ES-I3 (cell line): ENCODE results near the gene ESRRG.
"Not testable (repeated sequence)": the region's sequence is repeated elsewhere in the genome, so short reads cannot be mapped to it uniquely, and the experiment has no call there.

Source experiments
- H3K36me3 ChIP-seq: 2 replicates; pipeline ENCODE4 v1.6.1; 2013; ENCODE audit warnings: mild to moderate bottlenecking, low read length, control low read depth, moderate library complexity; ENCODE audit not compliant: insufficient read depth
- H3K4me1 ChIP-seq: 2 replicates; pipeline ENCODE4 v1.6.1; 2013; ENCODE audit warnings: mild to moderate bottlenecking, control low read depth, low read length; ENCODE audit not compliant: insufficient read depth
- H3K9ac ChIP-seq: 2 replicates; pipeline ENCODE4 v1.6.1; 2013; ENCODE audit warnings: low read depth, mild to moderate bottlenecking, low read length, moderate library complexity
- H3K9me3 ChIP-seq: 2 replicates; pipeline ENCODE4 v1.6.1; 2013; ENCODE audit warnings: mild to moderate bottlenecking, low read length, moderate library complexity; ENCODE audit not compliant: control insufficient read depth, insufficient read depth

The ESRRG gene

GRCh38 chr1:216553040-216553439, 170.2 kb downstream of the ESRRG start:
- Histone ChIP-seq H3K9me3 (no peaks in the 10 kb centered on the region), H3K9ac (no peak overlapping the region), H3K4me1 (no peaks in the 10 kb centered on the region), H3K36me3 (no peaks in the 10 kb centered on the region)

GRCh38 chr1:216549796-216550195, 173.4 kb downstream of the ESRRG start:
- no peaks in the 10 kb centered on the region for H3K36me3 ChIP-seq
- no peaks in the 10 kb centered on the region for H3K9me3 ChIP-seq
- H3K4me1 ChIP-seq, result no peaks in the 10 kb centered on the region
- H3K9ac ChIP-seq, result no peak overlapping the region

- H3K9ac ChIP-seq, result no peak overlapping the region
- no peaks in the 10 kb centered on the region for H3K36me3 ChIP-seq
- H3K9me3 ChIP-seq, result no peaks in the 10 kb centered on the region
- no peaks in the 10 kb centered on the region for H3K4me1 ChIP-seq
These were observed 180.5 kb downstream of the ESRRG start for GRCh38 chr1:216542741-216543140.

- H3K9ac ChIP-seq, result no peak overlapping the region
- no peaks in the 10 kb centered on the region for H3K4me1 ChIP-seq
- H3K9me3 ChIP-seq, result no peaks in the 10 kb centered on the region
- no peaks in the 10 kb centered on the region for H3K36me3 ChIP-seq
These were observed 181.0 kb downstream of the ESRRG start for GRCh38 chr1:216542263-216542662.

GRCh38 chr1:216535751-216536150, 187.5 kb downstream of the ESRRG start:
- no peaks in the 10 kb centered on the region for H3K9me3 ChIP-seq

GRCh38 chr1:216535059-216535458, 188.2 kb downstream of the ESRRG start:
- Histone ChIP-seq H3K9ac (no peak overlapping the region), H3K36me3 (no peaks in the 10 kb centered on the region), H3K9me3 (no peaks in the 10 kb centered on the region), H3K4me1 (peaks cover 3% of the 10 kb centered on the region; the same call in 1 of the 2 replicates)

More at GRCh38 chr1:216535751-216536150, 187.5 kb downstream of the ESRRG start:
- Histone ChIP-seq H3K36me3 (no peaks in the 10 kb centered on the region), H3K9ac (no peak overlapping the region), H3K4me1 (peaks cover 3% of the 10 kb centered on the region; the same call in 1 of the 2 replicates)

- Histone ChIP-seq H3K9ac (no peak overlapping the region), H3K4me1 (peaks cover 3% of the 10 kb centered on the region), H3K9me3 (no peaks in the 10 kb centered on the region), H3K36me3 (no peaks in the 10 kb centered on the region)
These were observed 189.5 kb downstream of the ESRRG start for GRCh38 chr1:216533776-216534175.

- Histone ChIP-seq H3K9me3 (no peaks in the 10 kb centered on the region), H3K36me3 (no peaks in the 10 kb centered on the region), H3K9ac (no peak overlapping the region), H3K4me1 (peaks cover 3% of the 10 kb centered on the region)
These were observed 190.9 kb downstream of the ESRRG start for GRCh38 chr1:216532251-216532798.

GRCh38 chr1:216531263-216532239, 191.7 kb downstream of the ESRRG start:
- H3K9ac ChIP-seq, result no peak overlapping the region
- H3K4me1 ChIP-seq, result peaks cover 3% of the 10 kb centered on the region
- no peaks in the 10 kb centered on the region for H3K9me3 ChIP-seq
- H3K36me3 ChIP-seq, result no peaks in the 10 kb centered on the region

- not testable (repeated sequence) for H3K36me3 ChIP-seq
These were observed 193.4 kb downstream of the ESRRG start for GRCh38 chr1:216529851-216530250.

GRCh38 chr1:216528816-216529215, 194.4 kb downstream of the ESRRG start:
- peaks cover 3% of the 10 kb centered on the region for H3K4me1 ChIP-seq
- H3K36me3 ChIP-seq, result no peaks in the 10 kb centered on the region
- H3K9ac ChIP-seq, result no peak overlapping the region
- no peaks in the 10 kb centered on the region for H3K9me3 ChIP-seq

More at GRCh38 chr1:216529851-216530250, 193.4 kb downstream of the ESRRG start:
- H3K4me1 ChIP-seq, H3K9ac ChIP-seq, H3K9me3 ChIP-seq: not testable (repeated sequence)

- Histone ChIP-seq H3K4me1 (no peaks in the 10 kb centered on the region; the same call in 1 of the 2 replicates), H3K9ac (no peak overlapping the region), H3K36me3 (no peaks in the 10 kb centered on the region), H3K9me3 (no peaks in the 10 kb centered on the region)
These were observed 199.6 kb downstream of the ESRRG start for GRCh38 chr1:216523449-216524190.

GRCh38 chr1:216523043-216523442, 200.2 kb downstream of the ESRRG start:
- no peak overlapping the region for H3K9ac ChIP-seq
- no peaks in the 10 kb centered on the region for H3K36me3 ChIP-seq
- H3K9me3 ChIP-seq, result no peaks in the 10 kb centered on the region
- no peaks in the 10 kb centered on the region for H3K4me1 ChIP-seq

- no peak overlapping the region for H3K9ac ChIP-seq
- H3K4me1 ChIP-seq, result no peaks in the 10 kb centered on the region
- no peaks in the 10 kb centered on the region for H3K9me3 ChIP-seq
These were observed 201.8 kb downstream of the ESRRG start for GRCh38 chr1:216521477-216521876.

More at GRCh38 chr1:216521477-216521876, 201.8 kb downstream of the ESRRG start:
- H3K36me3 ChIP-seq, result no peaks in the 10 kb centered on the region
